GM18873 (cell line): ENCODE results near the gene AATK.
"Not testable (repeated sequence)": the region's sequence is repeated elsewhere in the genome, so short reads cannot be mapped to it uniquely, and the experiment has no call there.

ENCODE experiments used
- ATAC-seq: cut with Tn5 transposase; IDR thresholded peaks from one replicate; pipeline ENCODE4 v1.9.1; 2021; ENCODE audit warnings: mild to moderate bottlenecking, moderate library complexity, moderate number of reproducible peaks; ENCODE audit not compliant: unreplicated experiment, low FRiP score

Gene AATK

GRCh38 chr17:81163051-81163695, 2.8 kb downstream of the AATK start:
- ATAC-seq = no peak

DNA sequence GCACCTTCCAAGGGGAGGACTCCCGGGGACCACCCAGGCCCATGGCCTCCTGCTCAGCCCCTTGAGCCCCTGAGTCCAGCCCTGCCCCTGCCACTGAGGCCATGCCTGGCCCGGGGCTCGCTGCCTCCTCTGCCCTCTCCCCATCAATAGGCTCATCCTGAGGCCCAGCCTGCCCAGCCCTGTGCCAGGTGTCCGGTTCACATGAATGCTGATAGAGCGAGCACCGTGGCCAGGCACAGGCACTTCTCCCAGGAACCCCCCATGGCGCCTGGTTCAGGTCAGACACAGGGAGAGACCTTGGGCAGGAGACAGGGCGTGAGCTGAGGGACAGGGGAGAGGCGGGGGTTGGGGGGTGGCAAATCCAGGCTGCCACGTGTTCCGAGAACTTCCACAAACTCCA, 3.5 kb downstream of the AATK start:
- ATAC-seq = no peak

DNA sequence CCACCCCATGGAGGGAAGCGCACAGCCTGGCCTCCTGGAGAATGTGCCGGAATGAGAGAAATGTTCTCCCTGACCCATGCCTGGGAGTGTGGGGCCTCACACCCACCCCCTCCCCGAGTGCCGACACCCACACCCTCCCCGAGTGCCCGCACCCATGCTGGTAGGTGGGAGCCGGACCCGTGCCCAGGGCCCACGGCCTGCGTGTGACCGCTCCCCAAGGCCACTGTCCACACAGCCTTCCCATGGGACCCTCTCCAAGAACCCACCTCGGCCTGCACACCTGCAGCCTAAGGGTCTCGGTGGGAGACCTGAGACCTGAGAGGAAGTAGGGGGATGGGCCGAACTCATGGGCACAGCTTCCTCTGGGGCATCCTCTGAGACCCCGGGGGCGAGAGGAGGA, 4.0 kb downstream of the AATK start:
- no peak for ATAC-seq

DNA sequence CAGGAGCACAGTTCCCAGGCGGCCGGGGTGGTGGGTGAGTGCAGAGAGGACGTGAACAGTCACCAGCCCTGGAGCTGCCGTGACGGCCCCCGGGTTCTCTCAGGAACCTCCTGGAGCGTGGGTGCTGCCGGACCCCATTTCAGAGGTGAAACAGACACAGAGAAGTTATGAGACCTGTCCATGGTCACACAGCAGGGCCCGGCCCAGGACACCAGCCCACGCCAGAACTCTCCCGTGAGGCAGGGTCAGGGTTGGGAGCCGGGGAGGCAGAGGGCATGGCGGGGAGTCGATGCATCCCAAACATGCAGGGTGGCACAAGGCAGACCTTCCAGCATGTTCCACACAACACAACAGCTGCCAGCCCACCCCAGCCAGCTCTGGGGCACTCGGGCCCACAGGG, 4.5 kb downstream of the AATK start:
- ATAC-seq = no peak

- no peak for ATAC-seq
These were observed 5.1 kb downstream of the AATK start for GRCh38 chr17:81160747-81161453.

DNA sequence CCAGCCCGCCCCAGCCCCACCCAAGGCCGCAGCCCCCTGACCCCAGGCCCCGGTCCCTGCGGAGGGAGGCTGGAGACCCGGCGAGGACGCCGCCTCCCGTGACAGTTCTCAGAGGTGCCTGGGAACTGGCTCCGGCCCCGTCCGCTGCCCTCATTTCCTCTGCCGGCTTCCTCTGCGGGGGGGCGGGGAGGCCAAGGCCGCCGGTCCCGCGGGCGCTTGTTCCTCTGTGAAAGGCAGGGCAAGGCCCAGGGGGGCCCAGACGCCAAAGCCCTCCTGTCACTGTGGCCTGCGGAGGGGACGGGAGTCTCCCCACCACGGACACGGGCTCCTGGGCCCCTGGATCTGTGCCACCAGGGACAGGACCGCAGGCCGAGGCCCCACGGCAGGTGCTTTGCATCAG, 5.7 kb downstream of the AATK start:
- no peak for ATAC-seq

DNA sequence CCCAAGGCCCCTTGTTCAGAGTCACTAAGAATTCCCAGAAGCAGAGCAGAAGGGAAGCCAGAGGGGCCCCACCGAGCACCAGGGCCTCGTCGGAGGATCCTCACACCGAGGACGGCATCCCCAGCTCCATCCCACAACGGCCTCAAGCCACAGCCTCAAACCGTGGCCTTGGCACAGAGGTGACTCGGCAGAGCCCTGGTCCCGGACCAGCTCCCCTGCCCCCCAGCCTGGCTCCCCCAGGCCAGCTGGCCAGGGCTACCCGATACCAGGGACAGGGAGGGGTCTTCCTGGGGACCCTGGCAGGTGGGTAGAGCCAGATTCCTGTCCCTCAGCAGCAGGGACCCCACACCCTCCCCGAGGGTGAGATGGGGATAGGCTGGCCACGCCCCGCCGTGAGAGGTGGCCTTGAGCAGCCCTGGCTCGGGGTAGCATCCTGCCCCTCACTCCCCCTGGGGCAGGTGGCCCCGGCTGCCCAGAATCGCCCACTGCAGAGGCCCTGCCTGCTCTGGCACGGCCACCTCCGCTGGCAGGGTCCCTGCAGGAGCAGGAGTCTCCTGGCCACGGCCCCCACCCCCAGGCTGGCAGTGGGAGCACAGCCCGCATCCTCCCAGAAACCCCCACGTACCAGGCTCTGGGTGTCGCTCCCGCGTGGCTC, 6.3 kb downstream of the AATK start:
- no peak for ATAC-seq

DNA sequence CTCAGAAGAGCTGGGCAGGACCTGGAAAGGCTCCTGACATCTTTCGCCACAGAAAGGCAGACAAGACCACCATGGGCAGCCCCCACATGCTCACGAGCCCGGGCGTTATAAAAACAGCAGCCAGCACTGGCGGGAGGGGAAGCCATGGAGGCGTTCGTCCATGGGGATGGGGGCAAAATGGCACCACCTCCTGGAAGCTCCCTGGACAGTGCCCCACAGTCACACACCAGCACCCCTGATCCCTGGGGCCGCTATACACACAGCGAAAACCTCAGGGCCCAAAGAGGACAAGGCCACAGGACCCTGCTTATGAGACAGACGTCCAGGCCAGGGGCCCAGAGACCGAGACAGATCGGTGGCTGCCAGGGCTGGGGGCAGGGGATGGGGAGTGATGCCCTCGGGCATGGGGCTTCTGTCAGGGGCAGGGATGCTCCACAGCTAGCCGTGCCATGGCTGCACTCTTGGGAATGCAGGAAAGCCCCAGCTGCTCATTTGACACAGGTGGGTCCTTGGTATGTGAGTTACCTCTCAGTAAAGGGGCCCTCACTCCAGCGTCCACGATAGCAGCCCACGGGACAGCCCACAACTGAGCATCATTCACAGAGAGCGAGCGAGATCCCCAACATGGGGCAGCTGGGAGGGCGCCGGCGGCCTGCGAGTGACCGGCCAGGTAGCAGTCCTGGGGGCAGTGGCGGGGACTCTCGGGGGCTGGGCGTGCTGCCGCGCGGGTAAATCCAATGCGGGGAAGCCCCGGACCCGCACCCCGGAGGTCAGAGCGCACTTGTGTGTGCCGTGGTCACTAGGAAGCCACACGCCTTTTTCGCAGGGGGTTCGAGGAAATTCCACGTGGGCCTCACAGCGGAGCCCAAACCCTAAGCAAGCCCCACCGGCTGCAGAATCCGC, 7.1 kb downstream of the AATK start:
- ATAC-seq = no peak

DNA sequence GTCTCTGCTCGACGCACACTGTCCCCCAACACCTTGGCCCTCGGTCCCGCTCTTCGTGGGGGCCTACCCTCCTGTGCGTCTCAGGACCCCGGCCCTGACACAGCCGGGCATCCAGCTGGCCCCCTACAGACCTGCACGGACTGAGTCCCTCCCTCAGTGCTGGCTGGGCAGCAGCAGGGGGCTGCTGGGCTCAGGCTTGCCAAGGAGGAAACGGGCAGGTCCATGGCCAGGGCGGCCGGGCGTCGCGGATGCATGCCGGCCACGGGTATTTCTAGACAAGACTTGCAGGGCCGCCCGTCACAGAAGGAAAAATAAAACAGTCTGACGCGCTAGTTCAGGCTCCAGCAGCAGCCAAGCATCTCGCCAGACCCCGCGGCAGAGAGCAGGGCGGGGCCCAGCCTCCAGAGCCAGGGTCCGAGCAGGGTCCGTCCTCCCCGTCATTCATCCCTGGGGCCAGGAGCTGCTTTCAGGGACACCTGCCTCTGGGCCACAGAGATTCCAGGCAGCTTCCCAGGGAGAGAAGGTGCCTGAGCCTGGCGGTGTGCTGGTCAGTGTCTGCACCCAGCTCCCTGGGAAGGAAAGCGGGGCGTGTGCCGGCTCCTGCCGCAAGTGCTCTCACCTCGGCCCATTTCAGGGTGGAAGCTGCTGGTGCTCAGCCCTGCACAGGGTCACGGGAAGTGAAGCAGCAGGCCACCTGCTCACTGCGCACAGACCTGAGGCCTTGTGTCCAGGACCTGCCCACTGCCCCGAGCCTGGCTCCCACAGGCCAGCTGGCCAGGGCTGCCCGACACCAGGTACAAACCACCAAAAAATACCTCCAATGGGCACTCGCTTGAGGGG, 8.0 kb downstream of the AATK start:
- no peak for ATAC-seq

DNA sequence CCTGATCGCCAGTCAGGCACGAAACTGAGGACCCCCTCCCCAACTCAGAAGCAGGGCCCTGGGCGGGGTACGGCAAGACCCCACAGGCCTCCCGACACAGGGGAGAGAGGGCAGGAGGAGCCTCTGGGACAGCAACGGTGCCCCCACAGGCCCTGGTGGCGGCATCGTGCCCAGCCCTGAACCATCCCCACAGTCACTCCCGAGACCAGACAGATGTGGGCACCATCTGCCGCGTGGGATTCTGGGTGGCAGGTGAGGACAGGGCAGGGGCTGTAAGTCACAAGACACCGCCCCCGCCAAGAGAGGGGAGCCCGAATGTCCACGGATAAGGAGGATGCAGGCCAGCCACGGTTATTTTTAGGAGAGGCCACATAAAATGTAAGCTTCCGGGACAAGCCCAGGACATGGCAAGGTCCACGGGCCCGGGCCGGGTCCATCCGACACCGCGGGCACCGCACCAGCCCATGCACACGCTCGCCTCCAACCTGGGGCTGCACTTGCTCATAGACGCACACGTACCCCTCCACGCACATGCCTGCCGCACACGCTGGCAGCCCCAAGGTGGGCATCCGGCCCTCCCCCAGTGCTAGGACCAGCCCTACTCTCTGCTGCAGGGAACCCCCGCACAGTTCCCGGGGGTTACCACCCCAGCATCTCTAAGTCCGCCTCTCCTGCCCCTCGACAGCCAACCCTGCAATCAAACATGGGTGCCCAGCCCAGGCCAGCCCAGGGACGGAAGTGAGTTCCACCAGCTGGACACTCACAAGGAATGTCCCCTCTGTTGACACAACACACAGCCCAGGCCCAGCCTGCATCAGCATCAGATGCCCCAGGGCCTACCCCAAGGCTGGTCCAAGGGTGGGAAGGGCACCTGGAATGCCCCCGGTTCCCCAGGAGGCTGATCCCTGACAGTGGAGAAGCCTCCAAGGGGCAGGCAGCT, 8.9 kb downstream of the AATK start:
- ATAC-seq = no peak

DNA sequence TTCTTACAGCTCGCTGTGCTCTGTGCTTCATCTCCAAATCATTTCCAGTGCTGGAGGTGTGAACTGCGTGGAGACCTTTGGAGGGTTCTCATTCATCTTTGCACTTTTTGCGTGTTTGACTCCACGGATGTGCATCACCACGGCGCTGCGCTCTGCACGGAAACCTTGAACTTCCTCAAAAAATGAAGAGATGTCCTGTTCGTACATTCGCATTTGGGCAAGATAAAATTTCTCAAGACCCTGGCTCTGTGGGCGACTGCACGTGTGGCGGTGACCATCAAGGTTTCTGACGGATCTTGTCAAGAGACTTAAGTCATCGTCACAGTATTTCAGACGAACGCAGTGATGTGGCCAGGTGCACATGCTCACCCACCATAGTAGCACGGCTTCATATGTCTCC, 11.1 kb downstream of the AATK start:
- ATAC-seq = no peak

- ATAC-seq = not testable (repeated sequence)
These were observed 12.0 kb downstream of the AATK start for GRCh38 chr17:81154016-81154415.

DNA sequence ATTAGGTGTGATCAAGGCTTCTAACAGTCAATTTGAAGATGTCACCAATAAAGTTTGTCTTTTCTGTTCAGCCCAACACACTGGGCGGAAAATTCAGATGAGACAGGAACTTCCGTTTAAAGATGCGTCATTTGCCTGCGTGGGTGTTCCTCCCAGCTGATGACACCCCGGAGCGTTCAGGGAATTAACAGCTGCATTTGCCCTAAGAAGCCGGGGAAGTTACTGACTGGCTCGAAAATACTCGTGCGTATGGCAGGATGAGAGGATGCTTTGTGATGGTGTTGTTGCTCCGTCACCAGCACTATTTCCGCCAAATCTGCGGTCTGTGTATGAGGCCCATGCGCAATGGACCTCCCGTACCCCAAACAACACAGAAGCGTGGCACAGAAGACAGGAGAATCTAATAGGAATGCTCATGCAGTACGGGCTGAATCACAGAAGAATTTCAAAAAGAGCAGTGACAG, 12.6 kb downstream of the AATK start:
- ATAC-seq = no peak

GRCh38 chr17:81152288-81152828, 13.7 kb downstream of the AATK start:
- no peak for ATAC-seq

DNA sequence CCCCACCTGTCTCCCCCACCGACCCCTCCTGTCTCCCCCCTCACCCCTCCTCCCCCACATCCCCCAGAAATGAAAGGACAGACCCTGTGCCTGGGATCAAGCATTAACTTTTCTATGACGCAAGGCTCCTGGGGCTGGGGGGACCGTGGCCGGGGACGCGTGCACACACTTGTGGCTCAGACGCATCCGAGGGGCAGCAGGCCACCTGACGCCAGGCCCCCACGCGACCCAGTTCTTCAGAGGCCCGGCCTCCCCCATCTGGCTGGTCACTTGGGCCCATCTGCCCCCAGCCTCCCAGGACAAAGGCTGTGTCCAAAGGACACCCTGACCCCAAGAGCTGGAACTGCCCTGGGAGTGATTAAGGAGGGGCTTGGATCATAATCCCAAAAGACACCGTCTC, 14.7 kb downstream of the AATK start:
- no peak for ATAC-seq

DNA sequence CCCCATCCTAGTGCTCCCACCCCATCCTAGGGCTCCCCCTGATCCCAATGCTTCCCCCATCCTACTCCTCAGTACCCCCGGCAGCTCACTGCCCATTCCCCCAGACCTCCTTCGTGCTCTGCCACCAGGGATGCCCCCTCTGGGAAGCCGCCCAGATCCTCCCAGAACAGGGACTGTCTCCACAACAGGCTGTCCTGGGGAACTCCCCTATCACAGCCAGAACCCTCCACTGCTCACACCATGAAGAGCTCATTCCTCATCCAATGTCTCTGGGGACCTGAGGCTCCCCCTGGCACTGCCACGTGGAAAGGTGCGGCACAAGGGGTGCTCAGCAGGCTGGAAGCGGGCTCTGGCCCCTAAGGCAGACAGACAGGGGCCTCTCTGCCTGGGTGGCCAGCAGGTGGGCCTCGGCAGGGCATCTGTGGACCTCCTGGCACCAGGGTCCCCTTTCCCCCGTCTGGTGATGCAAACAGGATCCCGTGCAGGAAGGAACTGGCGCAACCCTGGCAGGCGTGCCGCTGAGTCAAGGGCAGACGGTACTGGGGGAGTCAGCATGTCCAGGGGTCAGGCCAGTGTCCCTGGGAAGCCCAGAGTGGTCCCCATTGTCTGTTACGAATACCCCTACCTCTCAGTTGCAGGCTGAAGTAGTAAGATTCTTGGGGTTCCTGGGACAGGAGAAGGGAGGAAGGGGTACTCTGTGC, 15.5 kb downstream of the AATK start:
- no peak for ATAC-seq

- no peak for ATAC-seq
These were observed 17.0 kb downstream of the AATK start for GRCh38 chr17:81148986-81149533.

GRCh38 chr17:81148571-81148970, 17.4 kb downstream of the AATK start:
- ATAC-seq = no peak
